Esophagus squamous epithelium (tissue), 5 donors: ENCODE measurements around the gene ALOX15B. TPM values are rescaled to one million over a fixed set of nuclear protein-coding genes. Genes with fewer than 3 reads are reported as not detected.
A peak's percentile ranks its signal among the peaks of the same experiment; 100 is the strongest.

Source experiments
- DNase-seq: peaks from one replicate; lab custom pipeline; 2025; lab: John Stamatoyannopoulos, UW
- H3K27ac ChIP-seq, 4 donors: fragments of 200-600 bp; sonication (generic); one replicate each; pipeline ENCODE4 v1.5.1; 2016 to 2019; ENCODE audit warnings: mild to moderate bottlenecking in 1 of 4
- H3K27me3 ChIP-seq, 4 donors: fragments of 200-600 bp; sonication (generic); 1 replicate in 3 of 4; 2 replicates in 1 of 4; pipeline versions ENCODE4 v1.5.1 to v1.6.0; 2017 to 2021; ENCODE audit warnings: antibody characterized with exemption in 1 of 4
- H3K36me3 ChIP-seq, 3 donors: fragments of 200-600 bp; sonication (generic); one replicate each; pipeline ENCODE4 v1.5.1; 2016 to 2019
- H3K4me1 ChIP-seq, 3 donors: fragments of 200-600 bp; sonication (generic); one replicate each; pipeline ENCODE4 v1.5.1; 2017 to 2019
- H3K4me3 ChIP-seq, 4 donors: fragments of 200-600 bp; sonication (generic); 1 replicate in 3 of 4; 2 replicates in 1 of 4; pipeline ENCODE4 v1.5.1; 2016 to 2019; ENCODE audit warnings: mild to moderate bottlenecking in 2 of 4, moderate library complexity in 1 of 4
- H3K9me3 ChIP-seq, 3 donors: fragments of 200-600 bp; sonication (generic); one replicate each; pipeline ENCODE4 v1.5.1; 2016 to 2019
- CTCF ChIP-seq, 6 experiments: fragments of 450-650 bp in 4 of 6; fragments of 200-600 bp in 2 of 6; sonication (generic) in 2 of 6; IDR thresholded peaks; one replicate each; pipeline ENCODE4 v1.5.1; 2016 to 2019; ENCODE audit warnings: antibody characterized with exemption in 6 of 6, mild to moderate bottlenecking in 4 of 6, moderate library complexity in 4 of 6
- POLR2A ChIP-seq, 4 donors: fragments of 450-650 bp; IDR thresholded peaks; one replicate each; pipeline ENCODE4 v1.6.1; 2017; ENCODE audit warnings: antibody characterized with exemption in 4 of 4, mild to moderate bottlenecking in 4 of 4, moderate library complexity in 3 of 4
- WGBS, 2 donors: methylation state at CpG; one replicate each; pipeline ENCODE4 v1.1.5; 2018; 5-methylcytosine and 5-hydroxymethylcytosine counted together
- intact Hi-C: fragments of 100-400 bp; cut with DNase I; formaldehyde crosslinking; loops from one replicate; pipeline ENCODE4 v1.15.0; 2022
- total RNA-seq, 4 donors: library from RNA; depleted of rRNA; stranded (reverse); fragments of >200 nt; gene quantifications; one replicate each; pipeline ENCODE4 v1.1.0, GENCODE V29; 2016
- donor health status: DM: yes; HTN: yes; CAD: no.

Gene ALOX15B
- total RNA-seq, 4 donors from 2014 or later = 24.0 to 104 (median 50.5) TPM

GRCh38 chr17:8066841-8067775 is 28.2 kb downstream of the ALOX15B start:
- Histone ChIP-seq H3K4me1 (peaks cover 4 to 52% (median 14%) of the 10 kb centered on the region in 3 donors), H3K36me3 (no peaks in the 10 kb centered on the region), H3K4me3 (no peak overlapping the region), H3K27me3 (peaks cover 0 to 58% (median 6%) of the 10 kb centered on the region in 4 donors), H3K9me3 (no peaks in the 10 kb centered on the region), H3K27ac (peak overlapping the region in 1 of 4 donors; percentile 29)
- intact Hi-C loops = no loop called here
- TF ChIP-seq CTCF (IDR thresholded peaks at IDR 0.05) (no peak), POLR2A (IDR thresholded peaks at IDR 0.05) (no peak)
- WGBS, 2 donors = 54 to 70% methylated on average over 8 to 12 of the region's 15 CpGs
- DNase-seq = no peak

- H3K27ac ChIP-seq = no peak overlapping the region
- no peaks in the 10 kb centered on the region for H3K36me3 ChIP-seq
- WGBS, 2 donors = 67 to 81% methylated on average over 4 of the region's 4 CpGs
- H3K9me3 ChIP-seq = no peaks in the 10 kb centered on the region
- TF ChIP-seq CTCF (IDR thresholded peaks at IDR 0.05) (no peak), POLR2A (IDR thresholded peaks at IDR 0.05) (no peak)
- peaks cover 0 to 58% (median 11%) of the 10 kb centered on the region in 4 donors for H3K27me3 ChIP-seq
- H3K4me1 ChIP-seq = peaks cover 8 to 52% (median 16%) of the 10 kb centered on the region in 3 donors
- no peak overlapping the region for H3K4me3 ChIP-seq
- intact Hi-C loops = no loop called here
- DNase-seq = no peak
These were observed 28.9 kb downstream of the ALOX15B start for GRCh38 chr17:8067806-8068205.

DNA sequence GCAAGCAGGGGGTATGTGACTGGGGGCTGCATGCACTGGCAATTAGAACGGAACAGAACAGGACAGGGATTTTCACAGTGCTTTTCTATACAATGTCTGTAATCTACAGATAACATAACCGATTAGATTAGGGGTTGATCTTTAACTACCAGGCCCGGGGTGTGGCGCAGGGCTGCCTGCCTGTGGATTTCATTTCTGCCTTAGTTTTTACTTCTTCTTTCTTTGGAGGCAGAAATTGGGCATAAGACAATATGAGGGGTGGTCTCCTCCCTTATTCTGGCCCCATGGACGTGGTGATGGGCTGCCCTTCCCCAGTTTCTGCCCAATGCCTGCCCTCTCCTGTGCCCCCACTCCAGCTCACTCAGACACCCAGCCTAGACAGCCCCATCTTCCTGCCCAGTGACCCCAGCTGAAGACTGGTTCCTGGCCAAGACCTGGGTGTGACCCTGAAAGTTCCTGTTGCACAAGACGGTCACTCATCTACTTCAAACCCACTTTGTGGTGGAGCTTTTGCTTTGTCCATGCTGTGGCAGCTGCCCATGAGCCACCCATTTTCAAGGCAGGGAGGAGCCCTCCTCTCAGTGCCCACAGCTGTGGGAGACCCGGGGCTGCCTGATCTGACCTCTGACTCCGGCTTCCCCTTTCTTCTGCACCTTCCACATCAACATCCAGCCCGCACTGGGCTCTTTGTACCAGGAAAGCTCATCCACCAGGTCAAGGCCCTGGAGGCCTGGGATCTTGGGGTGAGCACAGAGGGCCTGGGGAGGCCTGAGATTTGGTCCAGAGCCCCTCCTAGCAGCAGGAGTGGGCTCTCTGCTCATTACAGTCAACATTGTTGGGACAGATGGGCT is 30.1 kb downstream of the ALOX15B start:
- Histone ChIP-seq H3K27me3 (peaks cover 0 to 58% (median 14%) of the 10 kb centered on the region in 4 donors), H3K4me3 (no peak overlapping the region), H3K36me3 (no peaks in the 10 kb centered on the region), H3K4me1 (peaks cover 17 to 54% (median 22%) of the 10 kb centered on the region in 3 donors), H3K27ac (peak overlapping the region in 3 of 4 donors; percentile 19 to 67 (median 59)), H3K9me3 (no peaks in the 10 kb centered on the region)
- intact Hi-C loops = no loop called here
- no peak for DNase-seq
- 70 to 76% methylated on average over 7 to 9 of the region's 9 CpGs for WGBS, 2 donors
- no peak for TF ChIP-seq CTCF (IDR thresholded peaks at IDR 0.05)
- TF ChIP-seq POLR2A (IDR thresholded peaks at IDR 0.05) = no peak

GRCh38 chr17:8069587-8069860 is 30.7 kb downstream of the ALOX15B start:
- TF ChIP-seq POLR2A (IDR thresholded peaks at IDR 0.05) = no peak
- no peak for TF ChIP-seq CTCF (IDR thresholded peaks at IDR 0.05)
- peak overlapping the region in 3 of 4 donors; percentile 19 to 67 (median 59) for H3K27ac ChIP-seq
- DNase-seq = no peak
- peaks cover 17 to 53% (median 22%) of the 10 kb centered on the region in 3 donors for H3K4me1 ChIP-seq
- H3K36me3 ChIP-seq = no peaks in the 10 kb centered on the region
- intact Hi-C loops = no loop called here
- H3K9me3 ChIP-seq = no peaks in the 10 kb centered on the region
- peaks cover 0 to 58% (median 12%) of the 10 kb centered on the region in 4 donors for H3K27me3 ChIP-seq
- WGBS, 2 donors = 71 to 80% methylated on average over 3 of the region's 3 CpGs
- no peak overlapping the region for H3K4me3 ChIP-seq
